GM19397 (cell line): Measurements from ENCODE around the gene DBP.

ENCODE experiments used
- ATAC-seq: cut with Tn5 transposase; IDR thresholded peaks from one replicate; pipeline ENCODE4 v1.9.1; 2021; ENCODE audit warnings: mild to moderate bottlenecking, moderate library complexity; ENCODE audit not compliant: unreplicated experiment

DBP gene

DNA sequence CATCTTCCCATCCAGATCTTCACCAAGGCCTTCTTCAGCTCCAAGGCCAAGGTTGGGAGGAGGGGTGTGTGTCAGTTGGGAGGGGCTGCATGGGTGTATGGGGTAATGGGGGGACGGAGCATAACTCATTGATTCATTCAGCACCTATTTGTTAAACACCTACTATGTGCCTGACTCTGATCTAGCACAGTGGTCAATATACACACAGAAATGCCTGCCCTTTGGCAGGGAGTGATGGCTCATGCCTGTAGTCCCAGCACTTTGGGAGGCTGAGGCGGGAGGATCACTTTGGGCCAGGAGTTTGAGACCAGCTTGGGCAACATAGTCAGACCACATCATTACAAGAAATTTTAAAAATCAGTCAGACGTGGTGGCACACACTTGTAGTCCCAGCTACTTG, 49.8 kb downstream of the DBP start:
- no peak for ATAC-seq

DNA sequence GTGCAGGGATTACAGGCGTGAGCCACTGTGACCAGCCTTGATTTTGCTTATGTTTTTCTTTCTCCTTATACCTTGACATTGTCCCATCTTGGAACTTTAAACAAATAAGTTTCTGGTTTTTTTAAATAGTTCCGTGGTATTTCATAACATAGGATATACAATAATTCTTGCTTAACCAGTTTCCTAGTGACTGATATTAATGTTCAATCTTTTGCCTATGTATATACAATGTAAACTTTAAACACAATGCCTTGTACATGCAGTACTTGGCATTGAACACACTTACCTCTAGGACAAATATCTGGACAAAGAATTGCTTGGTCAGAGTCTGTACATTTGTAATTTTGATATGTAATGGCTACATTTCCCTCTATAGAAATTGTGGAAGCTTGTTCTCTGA, 55.0 kb downstream of the DBP start:
- ATAC-seq, result no peak
